ENCODE data around the gene ST7.

The ST7 gene

GRCh38 chr7:117271566-117271965, 318.3 kb downstream of the ST7 start:
- TF ChIP-seq CTCF (IDR thresholded peaks at IDR 0.05; ENCODE audit: low read depth, low read length), result no peak
- no peak overlapping the region for H3K4me3 ChIP-seq (ENCODE audit: low read depth, low read length)
- no peaks in the 10 kb centered on the region for H3K9me3 ChIP-seq (ENCODE audit: severe bottlenecking)
- no peak overlapping the region for H3K27ac ChIP-seq
- no peak for DNase-seq
- H3K27me3 ChIP-seq (ENCODE audit: insufficient read depth, low read depth, severe bottlenecking), result peaks cover 79% of the 10 kb centered on the region
- no peaks in the 10 kb centered on the region for H3K36me3 ChIP-seq

- Histone ChIP-seq H3K27ac (no peak overlapping the region), H3K36me3 (no peaks in the 10 kb centered on the region), H3K9me3 (ENCODE audit: severe bottlenecking) (no peaks in the 10 kb centered on the region), H3K27me3 (ENCODE audit: insufficient read depth, low read depth, severe bottlenecking) (peaks cover 79% of the 10 kb centered on the region), H3K4me3 (ENCODE audit: low read depth, low read length) (no peak overlapping the region)
- no peak for DNase-seq
- no peak for TF ChIP-seq CTCF (IDR thresholded peaks at IDR 0.05; ENCODE audit: low read depth, low read length)
These were observed 318.9 kb downstream of the ST7 start for GRCh38 chr7:117272017-117272759.

- H3K36me3 ChIP-seq, result no peaks in the 10 kb centered on the region
- no peak for TF ChIP-seq CTCF (IDR thresholded peaks at IDR 0.05; ENCODE audit: low read depth, low read length)
- no peak overlapping the region for H3K27ac ChIP-seq
- no peak overlapping the region for H3K4me3 ChIP-seq (ENCODE audit: low read depth, low read length)
- H3K27me3 ChIP-seq (ENCODE audit: insufficient read depth, low read depth, severe bottlenecking), result peaks cover 84% of the 10 kb centered on the region
- no peaks in the 10 kb centered on the region for H3K9me3 ChIP-seq (ENCODE audit: severe bottlenecking)
- DNase-seq, result no peak
These were observed 320.0 kb downstream of the ST7 start for GRCh38 chr7:117273325-117273724.

GRCh38 chr7:117273814-117274225, 320.5 kb downstream of the ST7 start:
- Histone ChIP-seq H3K4me3 (ENCODE audit: low read depth, low read length) (no peak overlapping the region), H3K9me3 (ENCODE audit: severe bottlenecking) (no peaks in the 10 kb centered on the region), H3K27ac (no peak overlapping the region), H3K36me3 (no peaks in the 10 kb centered on the region), H3K27me3 (ENCODE audit: insufficient read depth, low read depth, severe bottlenecking) (peaks cover 86% of the 10 kb centered on the region)
- TF ChIP-seq CTCF (IDR thresholded peaks at IDR 0.05; ENCODE audit: low read depth, low read length), result no peak
- no peak for DNase-seq

GRCh38 chr7:117274951-117275350, 321.6 kb downstream of the ST7 start:
- no peaks in the 10 kb centered on the region for H3K9me3 ChIP-seq (ENCODE audit: severe bottlenecking)
- no peaks in the 10 kb centered on the region for H3K36me3 ChIP-seq
- H3K27me3 ChIP-seq (ENCODE audit: insufficient read depth, low read depth, severe bottlenecking), result peaks cover 84% of the 10 kb centered on the region
- H3K27ac ChIP-seq, result no peak overlapping the region
- DNase-seq, result no peak
- H3K4me3 ChIP-seq (ENCODE audit: low read depth, low read length), result no peak overlapping the region
- TF ChIP-seq CTCF (IDR thresholded peaks at IDR 0.05; ENCODE audit: low read depth, low read length), result no peak

- H3K27me3 ChIP-seq (ENCODE audit: insufficient read depth, low read depth, severe bottlenecking), result peaks cover 86% of the 10 kb centered on the region
- no peaks in the 10 kb centered on the region for H3K36me3 ChIP-seq
- no peak overlapping the region for H3K27ac ChIP-seq
- no peaks in the 10 kb centered on the region for H3K9me3 ChIP-seq (ENCODE audit: severe bottlenecking)
- H3K4me3 ChIP-seq (ENCODE audit: low read depth, low read length), result no peak overlapping the region
- no peak for TF ChIP-seq CTCF (IDR thresholded peaks at IDR 0.05; ENCODE audit: low read depth, low read length)
- DNase-seq, result no peak
These were observed 324.3 kb downstream of the ST7 start for GRCh38 chr7:117277576-117277975.
